HG02870 (cell line): ENCODE measurements around the gene PPP1R9A.

ENCODE experiments used
- ATAC-seq: cut with Tn5 transposase; IDR thresholded peaks from one replicate; pipeline ENCODE4 v1.9.1; 2021; ENCODE audit warnings: mild to moderate bottlenecking, moderate library complexity; ENCODE audit not compliant: unreplicated experiment

PPP1R9A gene

DNA sequence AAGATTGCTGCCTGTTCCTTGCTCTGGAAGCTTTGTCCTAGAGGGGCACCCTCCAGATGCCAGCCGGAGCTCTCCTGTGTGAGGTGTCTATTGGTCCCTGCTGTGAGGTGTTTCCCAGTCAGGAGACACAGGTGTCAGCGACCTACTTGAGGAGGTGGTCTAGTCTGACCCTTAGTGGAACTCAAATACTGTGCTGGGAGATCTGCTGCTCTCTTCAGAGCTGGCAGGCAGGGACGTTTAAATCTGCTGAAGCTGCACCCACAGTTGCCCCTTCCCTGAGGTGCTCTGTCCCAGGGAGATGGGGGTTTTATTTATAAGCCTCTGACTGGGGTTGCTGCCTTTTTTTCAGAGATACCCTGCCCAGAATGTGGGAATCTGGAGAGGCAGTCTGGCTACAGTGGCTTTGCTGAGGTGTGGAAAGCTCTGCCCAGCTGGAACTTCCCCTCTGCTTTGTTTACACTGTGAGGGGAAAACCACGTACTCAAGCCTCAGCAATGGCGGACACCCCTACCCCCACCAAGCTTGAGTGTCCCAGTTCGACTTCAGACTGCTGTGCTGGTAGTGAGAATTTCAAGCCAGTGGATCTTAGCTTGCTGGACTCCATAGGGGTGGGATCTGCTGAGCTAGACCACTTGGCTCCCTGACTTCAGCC, 119.2 kb downstream of the PPP1R9A start:
- no peak for ATAC-seq

DNA sequence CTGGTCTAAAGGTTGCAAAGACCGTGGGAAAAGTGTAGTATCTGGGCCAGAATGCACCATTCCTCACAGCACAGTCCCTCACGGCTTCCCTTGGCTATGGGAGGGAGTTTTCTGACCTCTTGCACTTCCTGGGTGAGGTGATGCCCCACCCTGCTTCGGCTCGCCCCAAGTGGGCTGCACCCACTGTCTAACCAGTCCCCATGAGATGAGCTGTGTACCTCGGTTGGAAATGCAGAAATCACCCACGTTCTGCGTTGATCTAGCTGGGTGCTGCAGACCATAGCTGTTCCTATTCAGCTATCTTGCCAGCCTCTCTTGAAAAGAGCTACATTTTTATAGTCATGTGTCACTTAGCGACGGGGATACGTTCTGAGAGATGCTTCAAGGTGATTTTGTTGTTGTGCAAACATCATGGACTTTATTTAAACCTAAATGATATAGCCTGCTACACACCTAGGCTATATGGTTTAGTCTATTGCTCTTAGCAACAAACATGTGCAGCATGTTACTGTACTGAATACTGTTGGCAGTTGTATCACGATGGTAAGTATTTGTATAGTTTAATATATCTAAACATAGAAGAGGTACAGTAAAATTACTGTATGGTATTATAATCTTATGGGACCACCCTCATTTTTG, 120.0 kb downstream of the PPP1R9A start:
- ATAC-seq, result no peak

DNA sequence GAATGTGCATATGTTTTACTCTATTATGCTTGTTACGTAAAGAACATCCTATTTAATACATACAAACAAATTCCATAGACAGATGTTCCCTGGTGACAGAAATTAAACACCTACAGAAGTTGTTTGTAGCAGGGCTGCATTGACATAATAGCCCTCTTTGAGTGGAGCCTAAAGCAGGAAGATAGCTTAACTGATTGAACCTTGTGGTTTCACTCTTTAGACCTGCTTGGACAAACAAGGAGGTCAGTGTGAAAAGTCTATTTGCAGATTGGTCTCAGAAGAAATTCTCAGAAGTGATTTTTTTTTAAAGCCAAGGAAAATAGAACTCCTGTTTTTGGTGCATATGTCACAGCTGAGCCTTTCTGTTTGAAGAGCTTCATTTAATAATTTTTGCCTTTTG, 121.3 kb downstream of the PPP1R9A start:
- no peak for ATAC-seq

DNA sequence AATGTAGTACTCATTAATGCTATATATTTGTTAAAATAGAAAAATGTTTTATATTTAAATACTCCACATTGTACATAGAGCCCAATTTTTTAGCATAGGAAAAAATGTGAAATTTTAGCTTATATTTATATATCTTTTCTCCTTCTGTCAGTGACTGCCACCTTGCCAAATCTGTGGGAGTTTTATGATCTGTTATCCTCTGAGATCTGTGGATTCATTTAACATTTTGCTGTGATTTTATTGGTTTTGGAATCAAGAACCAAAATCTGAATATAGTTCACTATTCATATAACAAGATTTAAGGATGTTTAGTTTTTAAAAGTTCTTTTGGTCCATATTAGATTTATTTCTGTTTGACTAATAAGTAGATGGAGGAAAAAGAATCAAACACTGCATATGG, 127.9 kb downstream of the PPP1R9A start:
- no peak for ATAC-seq

DNA sequence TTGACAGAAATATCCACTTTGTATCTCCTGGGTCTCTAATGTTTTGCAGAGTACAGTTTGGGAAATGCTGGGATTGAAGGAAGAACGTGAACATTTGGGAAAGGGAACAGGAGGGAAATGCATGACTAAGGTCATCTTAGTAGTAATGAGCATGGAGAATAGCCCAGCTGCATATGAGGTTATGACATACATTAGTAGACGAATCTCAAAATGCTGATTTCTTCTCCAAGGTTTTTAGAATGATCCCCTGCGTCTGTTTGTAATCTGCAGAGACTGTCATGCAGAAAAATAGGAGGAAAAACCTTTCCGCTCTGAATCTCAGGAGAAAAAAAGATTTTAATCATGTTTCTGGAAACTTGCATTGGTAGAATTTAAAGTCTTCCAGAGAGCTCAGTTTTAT, 133.6 kb downstream of the PPP1R9A start:
- no peak for ATAC-seq

DNA sequence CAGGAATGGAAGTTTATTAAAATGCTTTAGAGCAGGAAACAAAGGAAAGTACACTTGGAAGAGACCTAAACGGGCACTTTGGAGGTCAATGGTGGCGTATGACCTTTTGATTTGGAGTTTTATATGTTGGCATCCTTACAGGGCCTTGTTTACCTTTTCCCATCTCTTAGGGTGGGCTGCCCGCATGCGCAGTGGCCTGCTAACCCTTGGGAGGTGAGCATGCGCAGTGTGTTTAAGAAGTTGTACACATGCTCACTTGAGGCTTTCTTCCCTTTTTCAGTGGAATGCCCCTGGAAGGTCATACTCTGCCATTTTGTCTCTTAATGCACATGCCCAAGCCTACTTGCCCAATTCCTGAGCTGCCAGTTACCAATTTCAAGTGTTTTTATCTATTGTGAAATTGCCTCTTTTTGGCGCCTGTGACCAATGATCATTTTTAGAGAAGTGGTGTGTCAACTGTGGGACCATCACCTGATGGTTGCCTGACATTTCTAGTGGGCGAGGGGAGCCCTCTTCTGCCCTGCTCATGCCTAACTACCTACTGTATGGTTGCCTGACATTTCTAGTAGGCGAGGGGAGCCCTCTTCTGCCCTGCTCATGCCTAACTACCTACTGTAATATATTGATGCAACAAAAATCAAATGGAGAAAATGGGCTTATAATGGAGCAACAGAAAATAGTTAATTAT, 138.0 kb downstream of the PPP1R9A start:
- no peak for ATAC-seq

DNA sequence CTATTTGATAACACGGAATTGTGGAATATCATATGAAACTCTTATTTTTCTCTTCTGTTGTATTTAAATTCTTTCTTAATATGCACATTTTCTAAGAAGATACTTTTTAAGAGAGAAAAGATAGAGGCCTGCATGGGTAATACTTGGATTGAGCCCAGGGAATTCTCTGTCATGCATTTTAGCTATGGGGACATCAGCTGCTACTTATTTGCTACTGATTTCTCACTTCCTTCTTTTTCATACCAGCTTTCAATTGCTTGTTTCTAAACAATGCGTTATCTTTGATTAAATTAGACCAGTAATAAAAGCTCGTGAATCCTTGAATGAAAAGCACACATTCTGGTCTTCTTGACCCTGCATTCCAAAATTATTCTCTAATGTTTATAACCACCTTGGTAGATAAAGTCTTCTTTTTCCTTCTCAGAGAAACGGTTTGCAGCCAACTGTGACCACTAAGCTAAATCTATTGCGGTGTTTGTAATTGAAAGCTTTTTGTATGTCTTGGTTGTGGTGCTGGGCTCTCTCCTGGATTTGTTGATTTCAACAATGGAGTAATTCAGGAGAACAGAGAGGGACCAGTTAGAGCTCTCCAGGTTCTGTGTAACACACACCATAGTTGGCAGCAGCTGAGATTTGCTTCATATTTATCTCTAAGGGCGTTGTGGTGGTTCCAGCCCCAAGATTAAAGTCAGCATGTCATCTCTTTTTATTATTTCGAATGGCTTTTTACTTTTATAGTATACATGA, 139.3 kb downstream of the PPP1R9A start:
- ATAC-seq, result no peak

DNA sequence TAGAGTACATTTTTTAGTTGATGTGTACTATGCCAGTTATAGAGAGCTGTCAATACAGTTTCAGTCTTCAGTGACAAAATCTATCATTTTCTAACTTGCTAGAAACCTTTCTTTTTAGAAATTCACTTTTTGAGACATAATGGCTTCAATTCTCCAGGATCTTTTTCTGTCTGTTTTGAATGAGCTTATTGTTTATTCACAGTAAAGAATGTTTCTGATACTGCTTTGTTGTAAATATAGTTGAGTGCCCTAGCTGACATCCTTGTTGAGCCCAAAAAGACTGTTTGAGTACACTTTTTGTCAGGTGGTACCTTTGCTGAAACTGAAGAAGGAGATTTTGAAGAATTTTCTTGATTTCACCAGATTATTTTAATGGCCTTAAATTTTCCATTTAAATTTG, 139.9 kb downstream of the PPP1R9A start:
- no peak for ATAC-seq

DNA sequence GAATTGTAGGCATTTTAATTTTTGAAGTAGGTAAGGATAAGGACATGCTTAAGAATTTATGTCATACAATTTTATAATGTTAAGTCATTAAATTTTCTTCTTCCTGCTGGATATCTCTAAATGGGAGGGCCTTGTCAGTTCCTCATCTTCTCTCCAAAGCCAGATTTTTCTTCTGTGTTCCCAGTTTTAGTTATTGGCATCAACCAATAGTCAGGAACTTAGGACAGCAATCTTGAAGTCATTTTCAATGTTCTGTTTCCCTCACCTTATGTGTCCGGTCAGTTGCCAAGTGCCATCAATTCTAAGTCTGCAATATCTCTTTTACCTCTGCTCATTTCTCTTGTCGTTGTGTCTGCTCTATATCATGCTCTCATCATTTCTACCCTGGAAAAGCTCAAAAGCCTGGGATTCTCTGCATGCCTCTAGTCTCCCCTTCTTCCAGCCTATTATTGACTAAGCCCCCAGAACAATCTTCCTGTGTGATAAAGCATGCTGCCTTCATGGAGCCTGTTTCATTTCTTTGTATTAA, 145.2 kb downstream of the PPP1R9A start:
- no peak for ATAC-seq

DNA sequence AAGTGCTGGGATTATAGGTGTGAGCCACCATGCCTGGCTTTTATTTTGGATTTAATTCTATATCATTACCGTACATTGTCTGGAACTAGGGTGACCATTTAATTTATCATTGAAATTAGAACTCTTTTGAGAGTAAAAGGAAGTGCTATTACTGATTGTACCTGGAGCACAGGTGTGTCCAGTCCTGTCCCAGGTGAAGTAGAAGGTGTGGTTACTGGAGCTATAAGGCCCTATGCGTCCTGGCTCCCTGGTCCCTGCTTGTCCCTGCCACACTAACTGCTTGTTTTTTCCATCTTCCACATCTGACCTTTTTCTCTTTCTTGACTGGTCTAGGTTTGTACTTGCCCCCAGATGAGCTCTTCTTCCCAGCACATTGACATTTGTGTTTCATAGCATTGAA, 147.0 kb downstream of the PPP1R9A start:
- ATAC-seq, result no peak

DNA sequence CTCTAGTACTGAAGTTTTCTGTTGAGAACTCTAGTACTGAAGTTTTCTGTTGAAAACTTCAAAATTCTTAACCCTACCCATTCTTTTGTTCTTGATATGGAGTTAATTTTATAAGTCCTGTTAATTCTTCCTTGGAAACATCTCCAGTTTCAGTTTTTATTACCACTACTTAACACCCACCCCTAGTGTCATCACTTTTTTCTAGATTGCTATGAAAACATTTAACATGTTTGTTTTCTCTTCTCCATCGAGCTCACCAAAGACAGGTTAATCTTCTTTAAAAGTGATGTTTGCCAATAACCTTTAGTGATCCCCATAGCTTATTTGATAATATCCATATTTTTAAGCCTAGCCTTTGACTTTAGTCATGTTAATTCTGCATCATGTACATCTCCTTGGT, 147.9 kb downstream of the PPP1R9A start:
- ATAC-seq, result no peak

DNA sequence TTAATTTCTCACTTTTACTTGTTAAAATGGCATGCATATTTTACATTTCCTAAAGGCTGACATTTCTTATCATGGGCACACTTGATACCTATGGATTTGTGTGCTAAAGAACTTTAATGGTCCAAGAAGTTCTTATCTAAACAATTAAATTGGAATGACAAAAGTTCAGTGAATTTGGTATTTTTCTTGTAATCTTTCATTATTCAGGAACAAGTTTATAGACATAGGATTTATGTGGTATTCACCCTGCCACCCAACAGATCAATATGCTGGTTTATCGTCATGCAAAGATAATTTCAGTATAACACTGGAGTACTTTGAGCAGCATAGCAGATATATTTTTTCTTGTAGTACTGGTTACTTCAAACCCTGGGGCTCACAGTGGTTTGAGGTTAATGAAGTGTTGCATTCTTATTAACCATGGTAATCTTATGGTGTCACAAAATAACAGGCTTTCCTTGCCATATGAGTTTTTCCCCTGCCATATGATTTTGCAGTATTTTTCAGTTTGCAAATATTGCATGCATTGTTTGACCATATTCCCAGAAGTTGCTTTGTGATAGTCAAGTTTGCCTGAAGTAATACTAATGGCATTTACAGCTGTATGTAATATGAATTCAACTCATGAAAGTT, 148.8 kb downstream of the PPP1R9A start:
- ATAC-seq, result no peak

DNA sequence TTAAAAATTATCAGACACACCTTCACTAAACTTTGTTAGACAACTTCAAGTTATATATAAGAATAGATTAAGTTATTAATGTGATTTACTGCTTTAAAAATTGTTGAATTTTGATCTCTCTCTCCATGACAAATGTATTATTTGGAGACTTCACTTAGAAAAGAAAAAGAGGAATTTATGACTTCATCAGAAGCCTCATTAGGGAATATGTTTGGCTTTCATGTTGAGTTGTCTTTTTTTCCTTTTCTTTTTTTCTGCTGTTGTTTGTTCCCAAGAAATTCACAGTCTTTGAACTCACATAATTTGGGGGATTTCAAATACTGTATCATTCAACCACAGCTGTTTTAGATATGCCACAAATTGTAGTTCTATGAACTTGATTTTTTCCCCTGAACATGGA, 149.5 kb downstream of the PPP1R9A start:
- ATAC-seq, result no peak

DNA sequence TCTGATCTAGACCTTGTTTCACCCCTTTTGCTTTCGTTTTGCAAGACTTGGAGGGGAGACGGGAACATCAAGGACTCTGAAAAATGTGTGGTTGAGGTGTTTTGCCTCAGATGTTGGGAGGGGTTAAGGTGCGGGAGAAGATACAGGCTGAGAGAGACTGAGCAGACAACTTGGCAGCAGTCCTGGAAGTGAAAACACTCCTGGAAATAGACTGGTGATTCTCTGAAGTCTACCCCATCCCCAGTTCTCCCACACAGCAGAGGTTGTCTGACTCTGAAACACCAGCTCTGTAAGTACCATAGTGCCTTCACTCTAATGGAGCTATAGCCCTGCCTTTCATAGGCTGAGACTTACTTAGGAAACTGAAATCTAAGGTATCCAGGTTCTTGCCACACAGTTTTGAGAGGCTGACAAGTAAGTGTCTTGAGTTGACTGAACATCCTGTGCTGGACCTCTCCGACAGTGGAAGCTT, 152.5 kb downstream of the PPP1R9A start:
- no peak for ATAC-seq

DNA sequence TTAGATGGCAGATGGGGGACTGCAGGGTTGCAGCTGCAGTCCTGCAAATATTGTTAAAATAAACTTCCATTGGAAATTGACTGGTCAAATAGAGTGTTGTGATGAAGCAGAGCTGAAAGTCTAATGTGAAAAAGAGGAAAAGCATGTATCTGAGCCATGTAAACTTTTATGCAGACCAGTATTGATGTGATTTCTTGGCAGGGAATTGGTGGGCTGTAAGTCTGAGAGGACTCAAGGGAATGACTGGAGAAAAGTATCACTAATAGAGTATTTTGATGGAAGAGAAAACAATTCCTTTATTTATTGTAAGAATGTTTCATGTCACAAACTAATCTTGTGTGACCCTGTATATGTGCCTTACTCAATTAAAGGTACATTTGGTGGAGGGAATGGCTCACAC, 155.5 kb downstream of the PPP1R9A start:
- ATAC-seq, result no peak

DNA sequence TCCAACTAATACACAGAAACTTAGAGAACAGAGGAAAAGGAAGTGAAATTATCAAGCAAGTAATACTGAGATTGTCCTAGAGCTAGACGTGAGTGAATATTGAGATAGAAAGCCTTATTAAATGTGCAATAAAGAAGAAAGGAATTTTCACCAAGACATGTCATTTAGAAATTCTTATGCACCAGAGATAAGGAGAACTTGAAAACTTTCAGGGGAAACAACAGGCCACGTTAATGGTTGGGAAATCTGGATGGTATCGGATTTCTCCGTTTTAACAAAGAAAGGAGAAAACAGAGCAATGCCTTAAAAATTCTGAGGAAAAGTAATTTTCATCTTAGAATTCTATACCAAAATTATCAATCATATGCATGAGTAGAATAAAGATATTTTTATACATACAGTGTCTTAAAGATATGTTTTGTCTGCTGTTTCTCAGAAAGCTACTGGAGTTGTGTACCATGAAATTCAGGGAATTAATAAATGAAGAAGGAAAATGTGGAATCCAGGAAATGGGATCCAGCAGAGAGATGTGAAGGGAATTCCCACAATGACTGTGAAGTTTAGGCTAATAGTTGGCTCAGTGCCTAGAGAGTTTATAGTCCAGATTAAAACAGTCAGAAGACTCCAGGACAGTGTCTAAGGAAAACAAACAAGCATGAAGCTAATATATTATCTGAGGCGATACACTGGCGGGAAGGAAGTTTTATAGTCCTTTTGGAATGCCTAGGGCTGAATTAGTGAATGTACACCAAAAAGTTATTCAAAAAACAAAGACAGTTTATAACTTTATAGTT, 159.5 kb downstream of the PPP1R9A start:
- no peak for ATAC-seq

DNA sequence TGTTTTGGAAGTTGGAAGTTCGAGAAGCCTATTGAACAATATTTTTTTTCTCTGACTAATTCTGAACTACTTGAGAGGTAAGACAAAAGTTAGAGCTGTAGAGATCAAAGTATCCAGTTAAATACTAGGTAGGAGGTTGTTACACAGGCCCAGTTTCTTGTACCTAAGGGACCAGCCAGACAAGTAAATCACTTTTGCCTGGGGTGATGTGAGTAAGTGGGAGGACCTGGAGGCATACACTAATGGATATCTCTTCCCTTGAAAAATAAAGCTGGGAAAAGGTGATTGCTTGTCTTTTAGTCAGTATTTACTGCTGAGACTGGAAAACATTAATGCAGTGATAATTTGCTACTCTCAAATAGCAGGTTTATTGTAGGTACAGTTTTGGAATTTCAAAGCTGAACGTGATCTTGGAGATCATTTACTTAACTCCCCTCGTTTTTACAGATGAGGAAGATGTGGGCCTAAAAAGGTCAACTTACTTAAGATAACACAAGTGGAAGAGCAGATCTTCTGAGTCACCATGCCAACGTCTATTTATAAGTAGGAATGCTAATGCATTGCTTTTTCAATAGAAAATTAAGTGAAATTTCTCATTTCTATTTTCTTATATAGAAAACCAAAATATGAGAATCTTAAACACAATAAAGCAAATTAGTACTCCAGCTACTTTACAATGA, 181.3 kb downstream of the PPP1R9A start:
- ATAC-seq, result no peak

DNA sequence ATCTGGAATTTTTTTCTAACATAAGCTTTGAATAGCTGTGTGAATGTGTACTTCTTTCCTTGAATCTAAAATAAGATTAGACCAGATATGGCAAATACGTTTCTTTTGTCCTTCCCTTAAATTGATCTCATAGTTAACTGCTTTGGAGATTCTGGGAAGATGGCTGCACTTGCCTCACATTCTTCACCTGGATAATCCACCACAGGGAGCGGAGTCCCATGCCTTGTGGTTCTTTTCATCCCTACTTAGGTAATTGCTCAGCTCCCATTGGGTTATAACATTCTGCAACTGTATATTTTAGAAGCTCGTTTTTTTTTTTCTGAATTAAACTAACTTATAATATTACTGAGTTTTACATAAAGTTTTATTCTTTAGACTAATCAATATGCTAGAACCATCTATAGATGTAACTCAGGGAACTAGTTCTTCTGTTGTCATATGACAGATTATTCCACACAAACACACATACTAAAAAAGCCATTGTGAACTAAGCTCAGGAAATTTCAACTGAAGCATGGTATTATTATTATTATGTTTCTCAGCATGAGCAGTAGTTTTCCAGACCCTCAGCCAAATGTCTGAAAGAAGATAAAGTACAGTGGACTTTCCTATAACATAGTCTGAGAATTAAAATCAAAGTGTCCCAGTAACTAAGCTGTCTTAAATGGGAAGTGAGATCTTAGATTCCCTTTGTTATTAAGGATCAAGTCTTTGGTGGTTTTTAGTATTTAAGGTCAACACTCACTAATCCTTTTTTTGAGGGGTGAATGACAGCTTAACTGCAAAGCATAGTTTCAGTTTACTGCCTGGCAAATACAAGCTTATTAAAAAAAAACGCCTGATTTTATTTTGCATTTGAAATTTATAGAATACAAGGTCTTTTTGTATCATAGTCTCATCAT, 182.3 kb downstream of the PPP1R9A start:
- ATAC-seq, result no peak
